HG03045 (cell line): Measurements from ENCODE around the gene SLC19A3.
"Not testable (repeated sequence)": the region's sequence is repeated elsewhere in the genome, so short reads cannot be mapped to it uniquely, and the experiment has no call there.

Experiments
- ATAC-seq: cut with Tn5 transposase; IDR thresholded peaks from one replicate; pipeline ENCODE4 v1.9.1; 2021; ENCODE audit warnings: mild to moderate bottlenecking, moderate library complexity; ENCODE audit not compliant: unreplicated experiment

The SLC19A3 gene

DNA sequence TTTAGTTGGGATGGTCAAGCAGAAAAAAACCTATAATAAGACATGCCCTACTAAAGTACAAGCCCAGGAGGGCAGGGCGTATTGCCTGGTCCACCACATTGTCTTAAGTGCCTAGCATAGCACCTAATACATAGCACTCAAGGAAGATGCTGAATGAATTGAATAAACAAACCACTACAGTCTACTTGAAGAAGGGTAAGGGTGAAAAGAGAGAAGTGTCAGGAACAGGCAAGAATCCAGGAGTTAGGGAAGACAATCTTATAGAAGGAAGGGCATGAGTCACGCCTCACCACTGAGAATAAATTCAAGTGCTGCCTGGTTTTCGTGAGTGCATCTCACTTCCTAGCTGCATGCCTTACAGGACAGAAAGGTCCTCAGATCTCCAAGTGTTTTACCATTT, 13.9 kb downstream of the SLC19A3 start:
- no peak for ATAC-seq

DNA sequence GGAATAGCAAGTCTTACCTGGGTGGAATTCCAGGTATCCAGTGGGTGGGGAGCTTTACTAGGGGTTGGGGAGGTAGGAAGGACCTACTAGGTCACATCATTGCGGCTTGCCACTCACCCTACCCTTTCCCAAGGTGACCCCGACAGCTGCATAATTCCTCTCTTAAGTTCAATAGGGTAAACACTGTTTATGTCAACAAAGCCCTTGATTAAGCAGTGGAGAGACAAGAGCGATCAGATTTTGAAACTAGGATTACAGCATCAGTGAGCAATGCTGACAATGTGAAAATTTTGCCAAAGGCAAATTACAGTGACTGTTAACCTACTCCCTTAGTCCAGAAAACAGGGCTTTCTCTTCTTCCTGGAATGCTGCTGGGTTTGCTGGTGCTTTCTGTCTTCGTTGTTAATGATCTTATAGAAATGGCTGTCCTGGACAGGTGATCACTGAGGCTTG, 14.5 kb downstream of the SLC19A3 start:
- ATAC-seq = no peak

DNA sequence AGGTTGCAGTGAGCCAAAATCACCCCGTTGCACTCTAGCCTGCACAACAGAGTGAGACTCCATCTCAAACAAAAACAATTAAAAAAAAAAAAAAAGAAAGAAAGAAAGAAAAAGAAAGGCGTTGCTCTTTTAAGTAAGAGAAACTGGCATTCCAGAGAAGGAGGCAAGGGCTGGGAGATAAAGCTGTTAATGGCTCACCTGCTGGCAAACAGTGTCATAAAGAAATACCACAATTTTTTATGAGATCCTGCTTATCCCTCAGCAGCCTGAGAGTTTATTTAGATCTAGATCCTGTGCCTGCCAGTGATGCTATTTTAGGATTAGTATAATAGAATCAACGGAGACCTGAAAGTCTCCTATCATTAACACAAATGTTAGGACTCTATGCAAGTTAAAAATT, 16.3 kb downstream of the SLC19A3 start:
- ATAC-seq = no peak

DNA sequence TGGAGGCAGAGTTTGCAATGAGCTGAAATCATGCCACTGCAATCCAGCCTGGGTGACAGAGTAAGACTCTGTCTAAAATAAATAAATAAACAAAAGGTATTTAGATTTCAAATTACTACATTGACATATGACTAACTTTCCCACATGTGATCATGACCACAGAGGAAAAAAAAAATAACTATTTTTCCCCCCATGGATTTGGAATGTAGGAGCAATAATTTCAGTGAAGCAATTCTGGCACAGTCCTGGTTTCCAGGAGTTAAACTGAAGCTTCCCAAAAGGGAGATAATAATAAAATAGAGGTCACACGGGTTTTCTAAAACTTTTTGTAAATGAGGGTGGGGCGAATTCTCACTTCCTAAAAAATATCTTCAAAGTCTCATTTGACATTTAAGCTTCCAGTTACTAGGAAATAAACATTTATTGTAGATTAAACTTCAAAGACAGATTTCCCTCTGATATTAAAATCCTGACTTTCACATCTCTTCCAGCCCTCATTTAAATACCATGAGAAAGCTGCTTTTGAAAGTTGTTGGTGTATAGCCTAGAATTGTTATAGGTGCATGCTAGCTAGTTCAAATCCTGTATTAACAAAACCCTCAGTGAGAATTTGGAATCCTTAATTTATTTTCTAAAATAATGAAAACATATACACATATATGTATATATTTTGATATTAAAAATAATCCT, 20.7 kb downstream of the SLC19A3 start:
- ATAC-seq = no peak

DNA sequence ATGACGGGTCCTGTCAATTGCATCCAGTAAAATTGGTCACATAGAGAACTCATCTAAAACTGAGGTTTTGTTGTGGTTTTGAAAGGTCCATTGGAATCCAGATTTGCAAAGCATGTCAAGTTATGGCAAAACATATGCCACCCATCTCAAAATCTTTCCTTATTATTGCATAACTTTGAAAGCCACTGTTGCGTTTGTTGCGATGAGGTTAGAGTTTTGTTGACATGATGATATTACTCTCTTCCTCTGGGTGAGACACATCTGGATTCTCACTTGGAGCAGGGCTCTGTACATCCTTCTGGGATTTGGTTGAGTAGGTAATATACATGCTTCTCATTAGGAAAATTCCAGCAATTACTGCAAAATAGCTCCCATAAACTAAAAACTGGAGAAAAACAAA, 30.6 kb downstream of the SLC19A3 start:
- no peak for ATAC-seq

DNA sequence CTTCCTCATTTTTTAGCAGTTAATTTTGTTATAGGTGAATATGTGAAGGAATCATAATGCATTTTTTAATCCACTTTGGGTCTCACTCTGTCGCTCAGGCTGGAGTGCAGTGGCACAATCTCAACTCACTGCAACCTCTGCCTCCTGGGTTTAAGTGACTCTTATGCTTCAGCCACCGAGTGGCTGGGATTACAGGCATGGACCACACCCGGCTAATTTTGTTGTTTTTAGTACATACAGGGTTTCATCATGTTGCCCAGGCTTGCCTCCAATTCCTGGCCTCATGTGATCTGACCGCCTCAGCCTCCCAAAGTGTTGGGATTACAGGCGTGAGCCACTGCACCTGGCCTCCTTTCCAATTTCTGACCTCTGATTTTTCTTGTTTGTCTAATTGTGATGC, 33.6 kb downstream of the SLC19A3 start:
- no peak for ATAC-seq

DNA sequence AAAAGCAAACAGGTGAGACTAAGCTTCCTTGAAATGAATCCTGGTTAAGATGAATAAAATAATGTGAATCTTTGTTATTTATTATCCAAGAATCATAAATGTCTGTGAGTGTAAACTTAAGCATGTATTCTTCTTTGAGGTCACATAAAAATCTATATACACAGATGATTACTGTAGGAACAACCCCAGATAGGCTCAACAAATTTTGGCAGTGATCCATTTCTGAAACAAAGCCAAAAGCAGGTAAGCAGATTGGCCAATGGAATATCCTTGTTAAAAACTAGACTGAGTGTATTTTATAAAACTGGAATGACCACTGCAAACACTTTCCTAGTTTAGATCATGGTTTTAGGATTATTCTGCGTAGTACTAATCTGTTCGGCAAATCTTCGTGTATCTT, 39.9 kb downstream of the SLC19A3 start:
- no peak for ATAC-seq

DNA sequence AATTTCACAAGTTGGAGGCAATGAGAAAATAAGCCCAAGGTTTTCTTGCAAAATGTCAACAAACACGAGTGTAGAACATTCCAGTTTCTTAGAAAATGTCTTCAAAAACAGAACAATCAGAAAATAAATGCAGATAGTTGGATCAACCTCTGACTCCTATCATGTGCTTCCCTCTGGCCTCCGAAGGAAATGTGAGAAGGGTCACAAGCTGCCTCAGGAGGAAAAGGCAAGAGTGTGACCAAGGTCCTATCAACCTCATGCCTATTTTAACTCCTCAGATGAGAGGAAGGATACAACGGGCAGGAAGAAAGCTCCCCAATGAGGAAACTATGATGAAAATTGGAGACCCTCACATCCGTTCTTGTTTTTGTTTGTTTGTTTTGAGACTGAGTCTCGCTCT, 43.3 kb downstream of the SLC19A3 start:
- no peak for ATAC-seq

DNA sequence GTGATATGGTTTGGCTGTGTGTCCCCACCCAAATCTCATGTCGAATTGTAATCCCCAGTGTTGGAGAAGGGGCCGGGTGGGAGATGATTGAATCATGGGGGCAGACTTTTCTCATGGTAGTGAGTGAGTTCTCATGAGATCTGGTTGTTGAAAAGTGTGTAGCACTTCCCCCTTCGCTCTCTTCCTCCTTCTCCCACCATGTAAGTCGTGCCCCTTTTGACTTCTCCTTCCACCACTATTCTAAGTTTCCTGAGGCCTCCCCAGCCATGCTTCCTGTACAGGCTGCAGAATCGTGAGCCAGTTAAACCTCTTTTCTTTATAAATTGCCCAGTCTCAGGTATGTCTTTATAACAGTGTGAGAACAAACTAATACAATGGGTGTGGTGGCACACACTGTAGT, 44.2 kb downstream of the SLC19A3 start:
- ATAC-seq = not testable (repeated sequence)

DNA sequence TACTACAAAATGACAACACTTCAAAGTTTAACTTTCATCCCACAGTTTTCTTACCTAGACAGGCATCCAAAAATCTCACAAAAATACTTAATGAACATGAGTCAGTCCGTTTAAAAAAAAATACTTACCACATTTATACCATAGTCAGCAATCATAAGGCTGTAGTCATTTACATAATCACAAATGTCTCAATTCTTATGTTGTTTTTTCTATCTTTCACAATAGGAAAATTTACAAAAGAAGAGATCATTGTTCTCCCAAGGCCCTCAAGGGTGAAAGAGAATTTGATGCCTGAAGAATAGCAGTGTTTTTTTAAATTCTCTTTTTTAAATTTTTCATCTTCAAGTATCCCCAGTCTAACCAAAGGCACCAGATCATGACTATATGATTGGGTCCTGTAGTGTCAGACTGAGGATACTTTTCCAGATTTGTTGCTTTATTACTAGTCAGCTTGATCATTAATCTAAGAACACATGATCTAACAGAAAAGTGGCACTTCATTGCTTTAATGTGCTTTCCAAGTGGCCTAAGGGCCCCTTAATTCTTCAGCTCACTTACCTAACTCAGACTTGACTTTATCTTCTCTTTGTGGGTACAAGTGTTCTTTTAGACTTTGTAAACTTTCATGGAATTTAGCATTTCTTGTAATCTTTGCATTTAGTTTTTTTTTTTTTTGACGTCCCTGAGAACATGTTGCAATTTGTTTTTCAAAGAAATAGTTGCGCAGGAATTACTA, 46.5 kb downstream of the SLC19A3 start:
- ATAC-seq = no peak

DNA sequence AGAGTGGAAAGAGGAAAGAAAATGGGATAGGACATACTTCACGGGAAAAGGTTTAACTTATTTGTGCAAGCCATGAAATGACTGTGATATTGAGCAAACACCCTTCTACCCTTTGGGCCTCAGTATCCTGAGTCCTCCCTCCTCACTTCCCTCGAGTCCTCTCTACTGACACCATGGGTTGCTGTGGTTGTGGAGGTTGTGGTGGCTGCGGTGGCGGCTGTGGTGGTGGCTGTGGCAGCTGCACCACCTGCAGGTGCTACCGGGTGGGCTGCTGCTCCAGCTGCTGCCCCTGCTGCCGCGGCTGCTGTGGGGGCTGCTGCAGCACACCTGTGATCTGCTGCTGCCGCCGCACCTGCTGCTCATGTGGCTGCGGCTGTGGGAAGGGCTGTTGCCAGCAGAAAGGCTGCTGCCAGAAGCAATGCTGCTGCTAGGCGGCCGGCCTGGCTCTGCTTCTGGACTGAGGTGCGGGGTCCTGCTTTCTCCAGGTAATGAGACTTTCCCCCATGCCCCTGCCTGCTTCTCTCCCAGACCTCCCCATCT, 51.1 kb downstream of the SLC19A3 start, which contains the start of gene SCYGR5:
SCYGR5 (plus strand) TSS at position 174 of the 540 bp plus-strand sequence; CDS start at position 174, 0 bp downstream.
- ATAC-seq = not testable (repeated sequence)

DNA sequence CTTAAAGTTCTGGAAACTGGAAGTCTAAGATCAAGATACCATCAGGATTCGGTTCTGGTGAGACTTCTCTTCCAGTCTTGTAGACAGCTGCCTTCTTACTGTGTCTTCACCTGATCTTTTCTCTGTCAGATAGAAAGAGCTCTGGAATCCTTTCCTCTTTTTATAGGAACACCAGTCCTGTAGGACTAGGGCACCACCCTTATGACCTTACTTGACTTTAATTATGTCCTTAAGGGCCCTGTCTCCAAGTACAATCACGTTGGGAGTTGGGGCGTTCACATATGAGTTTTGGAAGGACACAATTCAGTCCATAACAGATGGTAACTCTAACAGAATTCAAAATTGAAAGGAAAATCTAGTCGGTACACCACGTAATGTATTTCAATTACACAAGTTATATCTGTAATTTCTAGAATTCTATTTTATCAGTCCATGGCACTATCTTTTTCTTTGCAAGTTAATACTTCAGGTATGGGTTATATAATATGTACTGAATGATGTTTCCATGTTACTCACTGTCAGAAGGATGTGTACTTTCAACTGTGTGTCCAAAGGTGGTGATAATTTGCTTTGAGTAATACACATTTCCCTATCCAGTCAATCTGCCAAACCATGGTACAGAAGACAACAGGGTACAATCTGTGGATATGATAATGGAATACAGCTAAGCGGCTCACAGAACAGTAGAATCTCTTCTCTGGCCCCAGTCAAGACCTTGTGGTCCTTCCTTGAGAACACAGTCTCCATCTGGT, 52.5 kb downstream of the SLC19A3 start:
- ATAC-seq = no peak

DNA sequence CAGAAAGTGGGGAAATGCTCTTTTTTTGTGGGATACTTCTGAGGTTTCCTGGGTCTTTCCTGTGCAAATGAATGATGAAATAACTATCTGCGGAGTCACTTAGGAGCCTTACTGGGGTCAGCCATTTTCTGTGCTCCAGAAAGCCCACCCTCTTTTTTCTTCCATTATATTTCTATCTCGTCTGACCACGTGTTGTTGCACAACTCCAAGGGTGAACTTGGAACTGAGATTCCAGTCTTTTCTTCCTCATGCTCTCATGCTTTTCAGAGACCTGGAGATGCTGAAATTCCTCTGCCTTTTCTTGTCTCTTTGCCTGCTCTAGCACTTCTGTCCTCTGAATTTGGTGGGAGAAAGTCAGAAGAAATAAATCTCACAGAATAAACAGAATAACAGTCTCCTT, 56.0 kb downstream of the SLC19A3 start:
- ATAC-seq = no peak

DNA sequence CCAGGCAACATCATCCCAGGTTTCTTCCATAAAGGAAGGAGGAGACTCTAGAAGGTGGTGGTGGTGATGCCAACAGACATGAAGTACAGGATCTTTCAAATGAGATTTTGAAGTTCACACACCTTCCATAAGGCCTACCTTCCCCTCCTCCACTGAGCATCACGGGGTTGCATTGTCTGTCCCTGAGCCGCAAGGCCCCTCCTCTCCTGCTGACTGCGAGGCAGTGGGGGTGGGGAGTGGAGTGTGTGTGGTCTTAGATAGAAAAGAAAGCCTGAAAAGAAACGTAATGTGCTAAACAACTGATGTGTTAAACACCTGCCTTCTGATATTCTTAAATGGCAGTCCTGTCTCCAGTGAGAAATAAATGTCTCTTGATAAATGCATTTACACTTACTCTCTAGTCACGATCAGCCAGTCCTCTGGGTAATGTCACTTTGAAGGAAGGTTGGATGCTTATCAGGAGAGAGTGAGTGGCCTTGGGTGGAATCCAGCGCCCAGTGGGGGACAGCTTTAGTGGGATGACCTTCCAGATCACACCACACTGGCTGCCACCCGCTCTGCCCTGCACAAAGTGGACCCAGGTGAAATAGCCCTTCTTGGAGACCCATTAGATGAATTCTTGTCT, 56.7 kb downstream of the SLC19A3 start:
- ATAC-seq = no peak

DNA sequence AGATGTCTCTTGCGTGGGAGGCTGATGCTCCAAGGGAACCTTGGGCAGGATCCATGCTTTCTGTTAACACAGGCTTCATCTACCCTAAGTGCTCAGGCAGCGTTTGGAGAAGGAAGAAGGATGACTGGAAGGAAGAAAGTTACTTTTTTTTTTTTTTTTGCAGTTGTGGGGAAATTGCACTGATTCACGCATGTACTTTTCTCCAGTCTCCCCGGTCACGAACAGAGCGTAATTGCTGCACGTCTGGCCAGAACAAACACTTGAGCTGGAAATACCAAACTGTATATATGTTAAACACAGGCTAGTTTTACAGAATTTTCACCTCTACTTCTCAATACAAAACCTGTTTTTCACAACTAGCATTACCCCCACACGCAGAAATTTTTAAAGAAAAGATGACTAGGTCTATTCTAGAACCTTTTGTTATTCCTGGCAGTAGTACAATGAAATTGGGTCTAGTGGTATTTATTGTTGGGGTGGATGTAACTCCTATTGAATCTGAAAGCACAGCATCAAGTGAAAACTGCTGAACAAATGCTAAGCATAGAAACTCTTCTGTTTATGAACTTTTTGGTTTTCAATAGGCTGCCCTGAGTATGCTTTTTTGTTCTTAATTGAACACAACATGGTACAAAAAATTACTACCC, 60.5 kb downstream of the SLC19A3 start:
- ATAC-seq = no peak

DNA sequence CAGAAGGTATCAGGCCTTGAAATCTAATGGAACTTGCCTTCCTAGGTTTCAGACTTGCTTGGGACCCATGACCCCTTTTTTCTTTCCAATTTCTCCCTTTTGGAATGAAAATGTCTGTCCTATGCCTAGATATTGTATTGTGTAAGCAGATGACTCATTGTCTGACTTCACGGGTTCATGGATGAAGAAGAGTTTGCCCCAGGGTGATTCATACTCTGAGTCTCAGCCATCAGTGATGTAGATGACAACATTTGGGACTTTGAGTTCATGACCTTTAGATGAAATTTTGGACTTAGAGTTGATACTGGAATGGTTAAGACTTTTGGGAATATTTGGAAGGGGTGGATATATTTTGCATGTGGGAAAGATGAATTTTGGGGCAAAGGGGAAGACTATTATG, 62.4 kb downstream of the SLC19A3 start:
- no peak for ATAC-seq

DNA sequence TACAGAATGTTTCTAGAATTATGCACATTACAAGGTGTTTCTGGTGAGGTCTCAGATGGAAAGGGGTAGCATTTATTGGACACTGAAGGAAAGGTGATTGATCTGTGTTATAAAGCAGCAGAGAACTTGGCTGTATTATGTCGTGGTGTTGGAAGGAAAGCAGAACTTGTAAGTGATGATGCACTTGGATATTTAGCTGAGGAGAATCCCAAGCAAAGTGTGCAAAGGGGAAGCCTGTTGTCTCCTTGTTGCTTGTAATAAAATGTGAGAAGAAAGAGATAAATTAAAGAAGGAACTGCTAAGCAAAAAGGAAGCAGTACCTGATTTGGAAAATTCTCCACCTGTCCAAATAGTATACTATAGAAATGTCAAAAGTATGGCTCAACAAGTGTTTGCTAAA, 63.4 kb downstream of the SLC19A3 start:
- ATAC-seq = no peak

DNA sequence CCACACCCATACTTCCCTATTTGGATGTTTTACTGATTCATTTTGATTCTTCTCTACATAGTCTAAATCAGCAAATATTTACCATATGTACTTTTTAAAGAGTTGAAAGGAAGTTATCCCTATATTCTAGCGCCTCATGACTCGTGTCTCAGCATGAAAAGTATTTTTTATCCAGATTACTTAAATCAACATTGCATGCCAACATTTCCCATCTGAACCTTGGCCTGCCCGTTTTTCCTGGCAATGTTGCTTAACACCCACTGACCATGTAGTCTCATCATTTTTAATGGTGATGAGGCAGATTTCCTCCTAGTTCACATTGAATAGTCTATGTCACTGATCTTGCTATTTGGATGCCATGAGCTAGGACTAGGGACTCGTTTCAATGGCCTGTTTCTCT, 64.4 kb downstream of the SLC19A3 start:
- ATAC-seq = no peak

DNA sequence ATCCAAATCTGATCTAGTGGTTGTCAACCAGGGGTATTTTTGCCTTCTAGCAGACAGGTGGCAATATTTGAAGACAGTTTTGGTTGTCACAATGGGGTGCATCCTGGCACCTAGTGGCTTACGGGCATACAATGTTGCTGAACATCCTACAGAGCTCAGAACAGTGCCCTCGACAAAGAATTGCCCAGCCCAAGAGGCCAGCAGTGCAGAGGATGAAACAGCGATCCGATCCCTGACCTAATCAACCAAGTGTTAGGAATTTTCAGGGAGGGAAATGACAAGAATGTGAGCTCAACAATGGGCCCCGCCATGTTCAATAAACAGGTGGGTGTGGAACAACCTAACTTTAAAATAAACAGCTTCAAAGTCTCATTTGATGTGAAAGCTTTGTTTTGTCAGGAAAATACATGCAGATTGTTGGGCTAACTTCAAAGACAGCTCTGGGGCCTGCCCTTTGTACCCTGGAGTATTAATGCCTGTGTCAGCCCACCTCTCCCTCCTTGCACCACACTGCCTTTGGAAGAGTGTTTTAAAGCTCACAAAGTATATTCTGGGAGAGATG, 73.8 kb downstream of the SLC19A3 start:
- ATAC-seq = no peak

DNA sequence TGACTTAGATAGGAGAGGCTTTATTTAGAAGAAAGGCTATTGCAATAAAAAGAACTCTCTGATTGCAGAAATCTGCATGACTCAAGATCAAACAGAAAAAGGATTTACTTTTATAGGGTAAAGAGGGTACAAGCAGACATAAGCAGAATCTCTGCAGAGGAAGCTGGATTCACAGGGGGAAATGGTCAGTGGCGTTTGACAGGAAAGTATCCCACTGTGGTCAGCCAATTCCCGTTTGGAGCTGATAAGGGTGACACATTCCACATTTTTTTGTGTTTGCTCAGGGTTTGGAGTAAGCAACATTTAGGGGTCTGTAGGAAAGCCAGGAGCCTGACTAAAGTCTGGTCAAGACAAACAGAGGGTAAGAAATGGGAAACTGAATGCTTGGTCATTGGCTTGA, 75.2 kb downstream of the SLC19A3 start:
- ATAC-seq = no peak
